OCI-LY1 (cell line): ENCODE data around the gene SUGCT.

Experiments used
- H2AFZ ChIP-seq: fragments of 200-600 bp; sonication (generic), shearing (Covaris generic); 2 replicates; pipeline ENCODE4 v1.6.0; 2014; ENCODE audit warnings: antibody characterized with exemption, mild to moderate bottlenecking, low read length
- H3F3A ChIP-seq: fragments of 200-600 bp; sonication (generic), shearing (Covaris generic); 2 replicates; pipeline ENCODE4 v1.6.0; 2014; ENCODE audit warnings: mild to moderate bottlenecking, antibody characterized with exemption, low read length, moderate library complexity; ENCODE audit not compliant: insufficient read depth
- H3K27ac ChIP-seq: fragments of 200-600 bp; sonication (generic); 2 replicates; pipeline ENCODE4 v1.5.1; 2014; ENCODE audit warnings: low read length, mixed run types, mild to moderate bottlenecking, low read depth; ENCODE audit not compliant: poor library complexity, severe bottlenecking
- H3K27me3 ChIP-seq: fragments of 200-600 bp; sonication (generic); 2 replicates; pipeline ENCODE4 v1.6.0; 2014; ENCODE audit warnings: antibody characterized with exemption, mild to moderate bottlenecking, low read length, moderate library complexity; ENCODE audit not compliant: insufficient read depth
- H3K36me3 ChIP-seq: fragments of 200-600 bp; sonication (generic); 2 replicates; pipeline ENCODE4 v1.6.1; 2014; ENCODE audit warnings: mild to moderate bottlenecking, antibody characterized with exemption, low read length, moderate library complexity, mixed read lengths; ENCODE audit not compliant: insufficient read depth
- H3K4me1 ChIP-seq: fragments of 200-600 bp; sonication (generic); 2 replicates; pipeline ENCODE4 v1.5.1; 2014; ENCODE audit warnings: mild to moderate bottlenecking, low read length, moderate library complexity; ENCODE audit not compliant: insufficient read depth, severe bottlenecking
- H3K4me2 ChIP-seq: fragments of 200-600 bp; sonication (generic), shearing (Covaris generic); 2 replicates; pipeline ENCODE4 v1.6.1; 2014; ENCODE audit warnings: low read length
- H3K4me3 ChIP-seq: fragments of 200-600 bp; sonication (generic); 2 replicates; pipeline ENCODE4 v1.5.1; 2014; ENCODE audit warnings: low read length, low read depth, mild to moderate bottlenecking, mixed read lengths; ENCODE audit not compliant: poor library complexity, severe bottlenecking
- H3K79me2 ChIP-seq: fragments of 200-600 bp; shearing (Covaris generic); 2 replicates; pipeline ENCODE4 v1.6.1; 2016; ENCODE audit warnings: mixed run types, low read length, mixed read lengths; ENCODE audit not compliant: insufficient read depth
- H3K9ac ChIP-seq: fragments of 200-600 bp; sonication (generic), shearing (Covaris generic); 2 replicates; pipeline ENCODE4 v1.6.1; 2014; ENCODE audit warnings: mild to moderate bottlenecking, low read length, mixed read lengths
- H3K9me2 ChIP-seq: fragments of 200-600 bp; sonication (generic), shearing (Covaris generic); 2 replicates; pipeline ENCODE4 v1.6.1; 2014; ENCODE audit warnings: low read depth, mild to moderate bottlenecking, low read length, mixed read lengths
- H3K9me3 ChIP-seq: fragments of 200-600 bp; shearing (Covaris generic); 2 replicates; pipeline ENCODE4 v1.6.1; 2014; ENCODE audit warnings: low read length, mixed read lengths
- H4K20me1 ChIP-seq: fragments of 200-600 bp; sonication (generic), shearing (Covaris generic); 2 replicates; pipeline ENCODE4 v1.6.0; 2016; ENCODE audit warnings: mild to moderate bottlenecking, low read length; ENCODE audit not compliant: insufficient read depth
- EZH2 ChIP-seq: fragments of 200-600 bp; sonication (generic), shearing (Covaris generic); IDR thresholded peaks from 2 replicates; pipeline ENCODE4 v1.8.0; 2017; ENCODE audit warnings: borderline replicate concordance, mixed run types, mild to moderate bottlenecking, antibody characterized with exemption, low read length, moderate library complexity, mixed read lengths
- TF ChIP-seq, protein P1 (sequence below): fragments of 200-600 bp; sonication (generic), shearing (Covaris generic); IDR thresholded peaks from 2 replicates; pipeline ENCODE4 v1.5.1; 2017; ENCODE audit warnings: mild to moderate bottlenecking, antibody characterized with exemption, low read length, moderate library complexity, mixed read lengths

The SUGCT gene

DNA sequence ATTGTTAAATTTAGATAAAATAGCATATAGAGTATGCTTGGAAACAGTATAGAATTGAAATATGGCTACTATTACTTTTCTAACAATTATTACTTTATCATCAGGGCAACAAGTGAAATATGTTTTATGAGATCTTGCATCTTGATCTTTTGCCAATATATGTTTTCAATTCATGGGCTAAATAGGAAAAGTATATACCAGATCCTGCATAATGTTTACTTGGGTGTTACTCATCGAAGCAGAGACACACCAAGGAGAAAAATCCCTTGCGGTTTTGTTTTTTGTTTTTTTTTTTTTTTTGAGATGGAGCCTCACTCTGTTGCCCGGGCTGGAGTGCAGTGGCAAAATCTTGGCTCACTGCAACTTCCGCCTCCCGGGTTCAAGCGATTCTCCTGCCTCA, 541.4 kb downstream of the SUGCT start:
- Histone ChIP-seq H3K9me3 (no peaks in the 10 kb centered on the region), H3K9me2 (no peaks in the 10 kb centered on the region), H3K27ac (no peak overlapping the region), H3F3A (no peaks in the 10 kb centered on the region), H3K4me2 (no peak overlapping the region), H3K36me3 (no peaks in the 10 kb centered on the region), H3K4me1 (no peaks in the 10 kb centered on the region), H4K20me1 (no peaks in the 10 kb centered on the region), H3K27me3 (no peaks in the 10 kb centered on the region), H3K79me2 (no peaks in the 10 kb centered on the region), H3K9ac (no peak overlapping the region), H2AFZ (no peak overlapping the region), H3K4me3 (no peak overlapping the region)
- TF ChIP-seq, protein P1, sequence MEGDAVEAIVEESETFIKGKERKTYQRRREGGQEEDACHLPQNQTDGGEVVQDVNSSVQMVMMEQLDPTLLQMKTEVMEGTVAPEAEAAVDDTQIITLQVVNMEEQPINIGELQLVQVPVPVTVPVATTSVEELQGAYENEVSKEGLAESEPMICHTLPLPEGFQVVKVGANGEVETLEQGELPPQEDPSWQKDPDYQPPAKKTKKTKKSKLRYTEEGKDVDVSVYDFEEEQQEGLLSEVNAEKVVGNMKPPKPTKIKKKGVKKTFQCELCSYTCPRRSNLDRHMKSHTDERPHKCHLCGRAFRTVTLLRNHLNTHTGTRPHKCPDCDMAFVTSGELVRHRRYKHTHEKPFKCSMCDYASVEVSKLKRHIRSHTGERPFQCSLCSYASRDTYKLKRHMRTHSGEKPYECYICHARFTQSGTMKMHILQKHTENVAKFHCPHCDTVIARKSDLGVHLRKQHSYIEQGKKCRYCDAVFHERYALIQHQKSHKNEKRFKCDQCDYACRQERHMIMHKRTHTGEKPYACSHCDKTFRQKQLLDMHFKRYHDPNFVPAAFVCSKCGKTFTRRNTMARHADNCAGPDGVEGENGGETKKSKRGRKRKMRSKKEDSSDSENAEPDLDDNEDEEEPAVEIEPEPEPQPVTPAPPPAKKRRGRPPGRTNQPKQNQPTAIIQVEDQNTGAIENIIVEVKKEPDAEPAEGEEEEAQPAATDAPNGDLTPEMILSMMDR: no peak
- no peak for TF ChIP-seq EZH2

GRCh38 chr7:40680657-40681056, 545.9 kb downstream of the SUGCT start:
- H3F3A ChIP-seq: no peaks in the 10 kb centered on the region
- H3K79me2 ChIP-seq: no peaks in the 10 kb centered on the region
- no peaks in the 10 kb centered on the region for H3K9me2 ChIP-seq
- no peak overlapping the region for H3K4me3 ChIP-seq
- H3K4me2 ChIP-seq: no peak overlapping the region
- H3K27me3 ChIP-seq: no peaks in the 10 kb centered on the region
- H3K9me3 ChIP-seq: no peaks in the 10 kb centered on the region
- no peak for TF ChIP-seq EZH2
- TF ChIP-seq, protein P1: peak; percentile 61
- no peak overlapping the region for H3K27ac ChIP-seq
- H4K20me1 ChIP-seq: no peaks in the 10 kb centered on the region
- no peak overlapping the region for H3K9ac ChIP-seq
- no peak overlapping the region for H2AFZ ChIP-seq
- H3K4me1 ChIP-seq: no peaks in the 10 kb centered on the region
- H3K36me3 ChIP-seq: no peaks in the 10 kb centered on the region

- Histone ChIP-seq H3F3A (no peaks in the 10 kb centered on the region), H3K9me2 (no peaks in the 10 kb centered on the region), H3K79me2 (no peaks in the 10 kb centered on the region), H3K4me2 (no peak overlapping the region), H3K4me3 (no peak overlapping the region), H3K4me1 (no peaks in the 10 kb centered on the region), H3K27me3 (no peaks in the 10 kb centered on the region), H3K9ac (no peak overlapping the region), H3K9me3 (no peaks in the 10 kb centered on the region), H3K36me3 (no peaks in the 10 kb centered on the region), H4K20me1 (no peaks in the 10 kb centered on the region), H3K27ac (no peak overlapping the region), H2AFZ (no peak overlapping the region)
- TF ChIP-seq, protein P1: no peak
- no peak for TF ChIP-seq EZH2
Observed at GRCh38 chr7:40682696-40683095, 547.9 kb downstream of the SUGCT start.
